WI38 (cell line): Measurements from ENCODE around the gene CACTIN.

ENCODE experiments used
- H3K4me3 ChIP-seq: 2 replicates; pipeline ENCODE4 v1.5.1; 2011; ENCODE audit warnings: low read depth, mild to moderate bottlenecking, control low read depth, low read length
- TF ChIP-seq, protein P1 (sequence below): IDR thresholded peaks from 2 replicates; pipeline ENCODE4 v1.5.1; 2012; ENCODE audit warnings: low read depth, mild to moderate bottlenecking, control low read depth, low read length

CACTIN gene

DNA sequence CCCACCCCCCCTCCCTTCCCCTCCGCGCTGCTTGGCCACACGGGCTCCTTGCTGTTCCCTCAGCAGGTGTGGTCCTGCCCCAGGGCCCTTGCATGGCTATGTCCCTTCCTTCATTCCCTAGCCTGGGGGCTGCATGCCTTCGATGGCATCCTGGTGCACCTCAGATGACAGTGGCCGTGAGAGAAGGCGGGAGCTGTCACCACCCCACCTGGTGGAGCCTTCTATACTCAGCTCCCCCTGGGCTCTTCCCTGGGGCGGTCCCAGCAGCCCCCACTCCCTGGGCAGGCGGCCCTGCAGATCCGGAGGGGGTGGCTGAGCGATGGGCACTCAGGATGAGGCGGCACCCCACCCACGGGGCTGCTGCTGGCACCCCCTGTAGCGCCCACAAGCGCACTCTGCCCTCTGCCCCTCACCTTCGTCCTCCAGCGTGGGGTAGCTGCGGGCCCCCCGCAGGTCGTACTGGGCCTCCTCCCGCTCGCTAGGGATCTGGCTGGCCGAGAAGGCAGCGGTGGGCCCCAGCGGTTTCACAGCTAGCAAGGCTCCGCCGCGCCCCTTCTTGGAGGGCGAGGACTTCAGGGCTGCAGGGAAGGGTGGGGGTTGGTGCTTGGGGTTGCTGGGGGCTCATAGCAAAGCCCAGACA lies 17.2 kb upstream of the CACTIN start:
- TF ChIP-seq, protein P1, sequence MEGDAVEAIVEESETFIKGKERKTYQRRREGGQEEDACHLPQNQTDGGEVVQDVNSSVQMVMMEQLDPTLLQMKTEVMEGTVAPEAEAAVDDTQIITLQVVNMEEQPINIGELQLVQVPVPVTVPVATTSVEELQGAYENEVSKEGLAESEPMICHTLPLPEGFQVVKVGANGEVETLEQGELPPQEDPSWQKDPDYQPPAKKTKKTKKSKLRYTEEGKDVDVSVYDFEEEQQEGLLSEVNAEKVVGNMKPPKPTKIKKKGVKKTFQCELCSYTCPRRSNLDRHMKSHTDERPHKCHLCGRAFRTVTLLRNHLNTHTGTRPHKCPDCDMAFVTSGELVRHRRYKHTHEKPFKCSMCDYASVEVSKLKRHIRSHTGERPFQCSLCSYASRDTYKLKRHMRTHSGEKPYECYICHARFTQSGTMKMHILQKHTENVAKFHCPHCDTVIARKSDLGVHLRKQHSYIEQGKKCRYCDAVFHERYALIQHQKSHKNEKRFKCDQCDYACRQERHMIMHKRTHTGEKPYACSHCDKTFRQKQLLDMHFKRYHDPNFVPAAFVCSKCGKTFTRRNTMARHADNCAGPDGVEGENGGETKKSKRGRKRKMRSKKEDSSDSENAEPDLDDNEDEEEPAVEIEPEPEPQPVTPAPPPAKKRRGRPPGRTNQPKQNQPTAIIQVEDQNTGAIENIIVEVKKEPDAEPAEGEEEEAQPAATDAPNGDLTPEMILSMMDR = no peak
- H3K4me3 ChIP-seq = no peak overlapping the region

DNA sequence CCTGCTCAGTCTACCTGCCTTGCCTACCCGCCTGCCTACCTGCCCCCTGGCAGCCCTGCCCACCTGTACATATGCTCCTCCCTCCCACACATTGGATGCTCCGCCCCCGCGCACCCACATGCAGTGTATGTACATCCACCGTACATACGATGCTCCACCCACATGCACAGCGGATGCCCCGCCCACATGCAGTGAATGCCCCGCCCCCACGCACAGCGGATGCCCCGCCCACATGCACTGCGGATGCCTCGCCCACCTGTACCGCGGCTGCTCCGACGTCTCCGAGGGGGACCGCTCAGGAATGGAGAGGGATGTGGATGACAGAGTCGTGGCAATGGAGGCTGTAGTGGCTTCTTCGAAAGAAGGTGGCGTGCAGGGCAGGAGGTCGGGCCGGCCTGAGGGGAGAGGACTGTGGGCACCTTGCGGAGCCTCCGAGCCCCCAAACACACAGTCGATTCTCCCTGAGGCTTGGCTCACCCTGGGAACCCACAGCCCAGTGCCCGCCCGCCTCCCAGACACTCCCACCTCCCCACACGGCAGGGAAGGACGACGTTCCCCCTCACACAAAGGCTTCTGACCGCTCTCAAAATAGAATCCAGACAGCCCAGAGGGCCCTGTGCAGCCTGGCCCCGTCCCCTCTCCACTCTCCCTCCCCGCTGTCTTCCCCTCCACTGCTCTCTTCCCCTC lies 16.5 kb upstream of the CACTIN start:
- H3K4me3 ChIP-seq = no peak overlapping the region
- TF ChIP-seq, protein P1 = no peak

DNA sequence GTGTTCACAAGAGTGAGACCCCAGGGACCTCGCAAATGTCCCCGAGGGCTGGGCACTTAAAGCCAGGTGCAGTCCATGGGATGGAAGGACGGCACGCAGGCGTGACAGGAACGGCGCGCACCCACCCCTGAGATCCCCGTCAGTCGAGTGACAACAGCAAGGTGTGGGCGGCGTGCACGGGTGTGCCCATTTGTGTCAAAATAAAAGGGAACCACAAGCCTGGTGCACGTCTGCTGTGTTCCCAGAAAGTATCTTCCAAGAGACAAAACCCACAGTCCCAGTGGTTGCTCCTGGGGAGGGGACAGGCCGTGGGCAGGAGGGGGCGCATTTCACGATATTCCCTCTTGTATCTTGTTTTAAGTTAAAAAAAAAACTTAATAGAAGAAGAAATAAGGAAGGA lies 15.7 kb upstream of the CACTIN start:
- H3K4me3 ChIP-seq = no peak overlapping the region
- TF ChIP-seq, protein P1 = no peak

DNA sequence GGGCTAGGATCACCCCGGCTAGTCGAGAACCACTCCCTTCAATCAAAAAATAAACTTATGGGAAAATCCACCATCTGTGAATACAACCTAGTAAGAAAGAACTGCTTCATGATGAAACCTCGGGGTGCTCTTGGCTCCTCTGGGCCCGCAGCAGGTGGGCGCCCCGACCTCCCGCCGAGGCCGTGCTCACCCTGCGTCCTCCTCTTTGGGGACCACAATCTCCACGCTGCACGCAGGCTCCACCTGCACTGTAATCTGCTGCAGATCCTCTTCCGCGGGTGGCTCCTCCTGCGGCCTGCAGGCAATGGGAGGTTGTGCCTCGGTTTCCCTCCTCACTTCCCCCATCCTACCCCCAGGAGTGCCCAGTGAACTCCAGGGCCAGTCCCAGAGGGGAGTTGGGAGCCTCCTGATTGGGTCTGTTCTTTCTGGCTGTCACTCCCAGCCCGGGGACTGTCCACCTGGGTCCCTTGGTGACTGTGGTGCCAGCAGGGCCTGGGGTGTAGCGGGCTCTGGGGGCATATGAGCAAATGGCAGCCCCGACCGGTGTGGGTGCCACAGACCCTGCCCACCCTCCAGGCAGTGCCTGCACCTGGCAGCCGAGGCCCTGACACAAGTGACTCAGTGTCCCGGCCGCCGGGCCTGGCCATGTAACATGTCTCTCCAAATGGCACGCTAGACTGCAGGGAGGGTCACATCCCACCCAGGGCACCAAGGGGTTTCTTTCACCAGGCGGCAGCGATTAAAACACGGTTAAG lies 15.1 kb upstream of the CACTIN start:
- H3K4me3 ChIP-seq = no peak overlapping the region
- TF ChIP-seq, protein P1 = no peak

DNA sequence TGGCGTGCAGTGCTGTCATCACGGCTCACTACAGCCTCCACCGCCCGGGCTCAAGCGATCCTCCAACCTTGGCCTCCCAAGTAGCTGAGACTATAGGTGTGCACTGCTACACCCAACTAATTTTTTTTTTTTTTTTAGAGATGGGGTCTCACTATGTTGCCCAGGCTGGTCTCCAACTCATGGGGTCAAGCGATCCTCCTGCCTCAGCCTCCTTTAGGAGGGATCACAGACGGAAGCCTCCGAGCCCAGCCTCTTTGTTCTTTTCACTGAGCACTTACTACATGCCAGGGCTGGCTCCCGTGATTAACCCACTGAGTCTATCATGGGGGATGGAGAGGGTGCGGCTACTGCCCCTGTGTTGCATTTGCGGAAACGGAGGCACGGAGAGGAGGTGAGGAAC lies 12.9 kb upstream of the CACTIN start:
- no peak overlapping the region for H3K4me3 ChIP-seq
- TF ChIP-seq, protein P1 = no peak

DNA sequence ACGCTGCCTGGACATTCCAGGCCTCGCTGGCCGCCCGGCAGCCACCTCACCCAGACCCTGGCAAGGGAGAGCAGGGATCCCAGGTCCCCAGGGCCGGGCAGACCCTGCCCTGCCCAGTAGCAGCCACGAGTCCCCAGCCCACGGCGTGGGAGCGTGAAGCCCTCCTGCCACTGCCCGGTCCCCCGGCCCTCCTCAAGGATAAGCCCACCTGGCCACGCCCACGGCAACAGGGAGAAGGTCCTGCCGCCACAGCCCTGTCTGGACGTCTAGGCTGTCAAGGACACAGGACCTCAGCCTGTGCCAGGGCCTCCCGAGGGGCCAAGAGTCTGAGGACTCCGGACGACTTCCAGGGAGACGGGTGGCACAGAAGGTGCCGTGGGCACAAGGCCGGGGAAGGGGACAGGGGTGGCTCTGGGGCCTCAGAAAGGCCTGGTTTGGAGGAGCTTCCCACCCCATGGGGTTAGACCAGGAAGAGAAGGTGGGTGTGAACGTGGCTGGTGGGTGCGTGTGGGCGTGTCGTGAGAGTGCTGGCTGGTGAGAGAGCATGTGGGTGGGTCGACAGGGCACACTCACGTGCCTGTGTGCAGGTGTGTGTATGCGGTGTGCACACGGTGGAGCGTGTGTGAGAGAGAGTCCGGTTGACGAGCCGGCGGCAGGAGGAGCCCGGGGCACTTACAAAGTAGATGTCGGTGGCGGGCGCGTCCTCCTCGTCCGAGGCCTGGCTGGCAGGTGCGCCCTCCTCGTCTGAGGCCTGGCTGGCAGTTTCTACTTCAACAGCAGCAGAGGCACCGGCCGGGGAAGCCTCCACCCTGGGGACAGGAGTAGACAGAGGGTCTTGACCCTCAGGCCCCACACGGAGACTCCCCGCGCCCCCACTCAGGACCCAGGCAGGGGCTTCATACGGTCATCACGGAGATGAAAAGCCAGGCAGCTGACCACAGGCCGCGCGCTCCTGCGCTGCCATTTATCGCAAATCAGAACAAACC lies 11.9 kb upstream of the CACTIN start:
- TF ChIP-seq, protein P1 = no peak
- H3K4me3 ChIP-seq = no peak overlapping the region
